Testis (tissue), 2 donors: ENCODE results near the gene NUP133.
"Not testable (repeated sequence)": the region's sequence is repeated elsewhere in the genome, so short reads cannot be mapped to it uniquely, and the experiment has no call there.

ENCODE experiments used
- POLR2A ChIP-seq: fragments of 450-650 bp; IDR thresholded peaks from one replicate; pipeline ENCODE4 v1.6.1; 2017; ENCODE audit warnings: antibody characterized with exemption, mild to moderate bottlenecking, moderate library complexity
- TF ChIP-seq, protein P1 (sequence below), 3 experiments: fragments of 450-650 bp in 2 of 3; fragments of 200-600 bp in 1 of 3; sonication (generic) in 1 of 3; IDR thresholded peaks; one replicate each; pipeline ENCODE4 v1.5.1; 2016 to 2019; ENCODE audit warnings: antibody characterized with exemption in 3 of 3, mild to moderate bottlenecking in 2 of 3, moderate library complexity in 1 of 3

DNA sequence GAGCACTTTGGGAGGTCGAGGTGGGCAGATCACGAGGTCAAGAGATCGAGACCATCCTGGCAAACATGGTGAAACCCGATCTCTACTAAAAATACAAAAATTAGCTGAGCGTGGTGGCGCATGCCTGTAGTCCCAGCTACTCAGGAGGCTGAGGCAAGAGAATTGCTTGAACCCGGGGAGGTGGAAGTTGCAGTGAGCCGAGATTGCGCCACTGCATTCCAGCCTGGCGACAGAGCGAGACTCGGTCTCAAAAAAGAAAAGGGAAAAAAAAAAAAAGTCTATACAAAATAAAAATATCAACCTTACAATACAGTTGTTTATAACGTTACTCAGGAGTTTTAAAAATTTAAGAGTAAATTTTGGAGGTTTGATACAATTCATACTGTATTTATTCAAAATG is 32.3 kb downstream of the NUP133 start:
- TF ChIP-seq, protein P1, sequence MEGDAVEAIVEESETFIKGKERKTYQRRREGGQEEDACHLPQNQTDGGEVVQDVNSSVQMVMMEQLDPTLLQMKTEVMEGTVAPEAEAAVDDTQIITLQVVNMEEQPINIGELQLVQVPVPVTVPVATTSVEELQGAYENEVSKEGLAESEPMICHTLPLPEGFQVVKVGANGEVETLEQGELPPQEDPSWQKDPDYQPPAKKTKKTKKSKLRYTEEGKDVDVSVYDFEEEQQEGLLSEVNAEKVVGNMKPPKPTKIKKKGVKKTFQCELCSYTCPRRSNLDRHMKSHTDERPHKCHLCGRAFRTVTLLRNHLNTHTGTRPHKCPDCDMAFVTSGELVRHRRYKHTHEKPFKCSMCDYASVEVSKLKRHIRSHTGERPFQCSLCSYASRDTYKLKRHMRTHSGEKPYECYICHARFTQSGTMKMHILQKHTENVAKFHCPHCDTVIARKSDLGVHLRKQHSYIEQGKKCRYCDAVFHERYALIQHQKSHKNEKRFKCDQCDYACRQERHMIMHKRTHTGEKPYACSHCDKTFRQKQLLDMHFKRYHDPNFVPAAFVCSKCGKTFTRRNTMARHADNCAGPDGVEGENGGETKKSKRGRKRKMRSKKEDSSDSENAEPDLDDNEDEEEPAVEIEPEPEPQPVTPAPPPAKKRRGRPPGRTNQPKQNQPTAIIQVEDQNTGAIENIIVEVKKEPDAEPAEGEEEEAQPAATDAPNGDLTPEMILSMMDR (IDR thresholded peaks at IDR 0.05), result not testable (repeated sequence)
- not testable (repeated sequence) for TF ChIP-seq POLR2A
